ENCODE data around the gene IFI27L2. TPM values are rescaled to one million over a fixed set of nuclear protein-coding genes. Genes with fewer than 3 reads are reported as not detected.
A peak's percentile ranks its signal among the peaks of the same experiment; 100 is the strongest.

The IFI27L2 gene
- total RNA-seq, 1 donor from 2014 or later = 14.1 TPM

DNA sequence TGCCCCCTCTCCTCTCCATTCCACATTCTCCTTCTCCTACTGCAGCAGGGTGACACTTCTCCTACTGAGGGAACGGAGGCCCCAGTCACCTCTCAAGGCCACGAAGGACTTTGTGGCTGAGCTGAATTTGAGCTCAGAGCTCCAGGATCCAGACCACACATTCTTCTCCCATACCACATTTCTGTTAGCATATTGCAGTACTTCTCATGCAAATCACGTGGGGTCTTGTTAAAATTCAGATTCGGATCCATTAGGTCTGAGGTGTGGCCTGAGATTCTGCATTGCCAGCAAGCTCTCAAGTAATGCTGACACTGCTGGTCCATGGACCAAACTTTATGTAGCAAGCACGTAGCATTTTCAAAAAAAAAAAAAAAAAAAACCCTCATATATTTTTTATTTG, 9.6 kb upstream of the IFI27L2 start:
- H3K9me3 ChIP-seq (ENCODE audit: control insufficient read depth in 3 of 3, low read length in 3 of 3) = peaks cover 0 to 1% (median 0%) of the 10 kb centered on the region in 3 donors
- no peaks in the 10 kb centered on the region for H3K36me3 ChIP-seq (ENCODE audit: control insufficient read depth in 3 of 3, insufficient read depth in 3 of 3, low read length in 3 of 3)
- peaks cover 0 to 17% (median 12%) of the 10 kb centered on the region in 3 donors for H3K27me3 ChIP-seq (ENCODE audit: control insufficient read depth in 3 of 3, insufficient read depth in 3 of 3, low read length in 3 of 3)
- H3K4me1 ChIP-seq (ENCODE audit: control insufficient read depth in 3 of 3, insufficient read depth in 3 of 3, low read length in 3 of 3) = no peaks in the 10 kb centered on the region
- no peak overlapping the region for H3K27ac ChIP-seq (ENCODE audit: low read depth, low read length)
- H3K9ac ChIP-seq (ENCODE audit: low read depth in 1 of 3, low read length in 3 of 3) = no peak overlapping the region
- no peak overlapping the region for H3K4me3 ChIP-seq (ENCODE audit: low read length in 3 of 3)

DNA sequence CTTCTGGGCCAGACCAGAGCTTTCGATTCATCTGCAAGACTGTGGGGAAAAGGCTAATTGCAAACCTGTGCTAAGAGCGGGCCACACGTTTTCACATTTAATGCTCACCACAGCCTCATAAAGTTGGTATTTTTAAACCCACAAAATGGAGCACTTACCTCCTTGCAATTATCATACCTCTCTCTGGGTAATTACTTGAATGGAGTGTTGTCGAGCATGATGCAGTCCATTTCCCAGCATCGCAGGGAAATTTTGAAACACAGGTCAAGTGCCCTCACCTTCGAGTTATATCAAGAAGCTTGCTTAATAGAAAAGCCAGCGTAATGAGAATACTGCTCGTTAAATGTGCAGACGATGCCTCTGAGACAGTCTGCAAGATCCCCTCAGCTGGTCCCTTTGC, 8.8 kb upstream of the IFI27L2 start:
- H3K9me3 ChIP-seq (ENCODE audit: control insufficient read depth in 3 of 3, low read length in 3 of 3) = peaks cover 0 to 1% (median 0%) of the 10 kb centered on the region in 3 donors
- H3K4me3 ChIP-seq (ENCODE audit: low read length in 3 of 3) = no peak overlapping the region
- no peak overlapping the region for H3K9ac ChIP-seq (ENCODE audit: low read depth in 1 of 3, low read length in 3 of 3)
- H3K27me3 ChIP-seq (ENCODE audit: control insufficient read depth in 3 of 3, insufficient read depth in 3 of 3, low read length in 3 of 3) = peaks cover 0 to 17% (median 12%) of the 10 kb centered on the region in 3 donors
- no peaks in the 10 kb centered on the region for H3K36me3 ChIP-seq (ENCODE audit: control insufficient read depth in 3 of 3, insufficient read depth in 3 of 3, low read length in 3 of 3)
- H3K4me1 ChIP-seq (ENCODE audit: control insufficient read depth in 3 of 3, insufficient read depth in 3 of 3, low read length in 3 of 3) = no peaks in the 10 kb centered on the region
- no peak overlapping the region for H3K27ac ChIP-seq (ENCODE audit: low read depth, low read length)

DNA sequence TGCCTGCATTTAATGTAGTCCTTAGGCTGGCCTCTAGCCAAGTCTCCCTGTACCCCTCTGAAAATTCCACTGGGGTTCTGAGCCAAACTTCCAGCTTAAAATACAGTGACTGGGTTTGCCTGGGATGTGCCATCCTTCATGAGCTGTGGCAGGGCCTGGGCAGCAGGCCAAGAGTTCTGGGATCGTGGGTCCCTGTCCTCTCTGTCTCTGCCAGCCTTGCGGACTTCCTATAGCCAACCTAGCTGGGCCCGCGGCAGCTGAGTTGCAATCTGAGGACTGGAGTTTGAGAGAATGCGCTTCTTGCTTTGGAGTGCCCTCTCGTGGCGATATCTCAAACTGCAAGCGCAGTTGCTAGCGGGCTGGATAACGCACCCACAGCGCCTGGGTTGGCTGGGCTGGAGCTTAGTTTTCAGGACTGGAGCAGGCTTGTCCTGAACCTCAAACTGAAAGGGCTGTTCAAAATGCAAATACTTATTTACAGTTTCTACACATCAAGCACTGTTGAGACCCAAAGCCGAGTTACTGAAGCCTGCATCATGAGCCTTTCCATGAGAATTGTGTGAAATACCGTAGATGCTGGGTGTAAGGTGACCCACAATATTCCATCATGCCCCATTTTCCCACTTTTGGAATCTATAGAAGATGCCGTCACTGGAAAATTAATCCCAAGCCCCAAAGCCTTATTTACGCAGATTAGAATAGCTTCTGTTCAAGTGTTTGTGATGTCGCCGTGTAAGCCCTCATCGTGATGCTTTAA, 7.3 kb upstream of the IFI27L2 start:
- peaks cover 0 to 17% (median 12%) of the 10 kb centered on the region in 3 donors for H3K27me3 ChIP-seq (ENCODE audit: control insufficient read depth in 3 of 3, insufficient read depth in 3 of 3, low read length in 3 of 3)
- H3K9ac ChIP-seq (ENCODE audit: low read depth in 1 of 3, low read length in 3 of 3) = no peak overlapping the region
- no peak overlapping the region for H3K27ac ChIP-seq (ENCODE audit: low read depth, low read length)
- no peaks in the 10 kb centered on the region for H3K4me1 ChIP-seq (ENCODE audit: control insufficient read depth in 3 of 3, insufficient read depth in 3 of 3, low read length in 3 of 3)
- peak overlapping the region in 1 of 3 donors; percentile 32 for H3K4me3 ChIP-seq (ENCODE audit: low read length in 3 of 3)
- H3K36me3 ChIP-seq (ENCODE audit: control insufficient read depth in 3 of 3, insufficient read depth in 3 of 3, low read length in 3 of 3) = no peaks in the 10 kb centered on the region
- peaks cover 0 to 1% (median 0%) of the 10 kb centered on the region in 3 donors for H3K9me3 ChIP-seq (ENCODE audit: control insufficient read depth in 3 of 3, low read length in 3 of 3)

DNA sequence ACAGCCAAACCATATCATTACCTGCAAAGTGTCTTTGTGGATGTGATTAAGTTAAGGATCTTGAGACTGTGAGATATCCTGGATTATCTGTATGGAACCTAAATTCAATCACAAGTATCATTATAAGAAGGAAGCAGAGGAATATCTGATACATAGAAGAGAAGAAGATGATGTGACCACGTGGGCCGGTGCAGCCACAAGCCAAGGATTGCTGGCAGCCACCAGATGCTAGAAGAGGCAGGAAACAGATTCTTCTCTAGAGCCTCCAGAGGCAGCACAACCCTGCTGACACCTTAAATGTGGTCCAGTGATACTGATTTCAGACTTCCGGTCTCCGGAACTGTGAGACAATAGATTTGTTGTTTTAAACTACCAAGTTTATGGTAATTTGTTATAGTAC, 6.1 kb upstream of the IFI27L2 start:
- no peaks in the 10 kb centered on the region for H3K36me3 ChIP-seq (ENCODE audit: control insufficient read depth in 3 of 3, insufficient read depth in 3 of 3, low read length in 3 of 3)
- H3K27ac ChIP-seq (ENCODE audit: low read depth, low read length) = no peak overlapping the region
- no peak overlapping the region for H3K4me3 ChIP-seq (ENCODE audit: low read length in 3 of 3)
- H3K27me3 ChIP-seq (ENCODE audit: control insufficient read depth in 3 of 3, insufficient read depth in 3 of 3, low read length in 3 of 3) = peaks cover 0 to 17% (median 12%) of the 10 kb centered on the region in 3 donors
- no peaks in the 10 kb centered on the region for H3K4me1 ChIP-seq (ENCODE audit: control insufficient read depth in 3 of 3, insufficient read depth in 3 of 3, low read length in 3 of 3)
- peaks cover 0 to 1% (median 0%) of the 10 kb centered on the region in 3 donors for H3K9me3 ChIP-seq (ENCODE audit: control insufficient read depth in 3 of 3, low read length in 3 of 3)
- H3K9ac ChIP-seq (ENCODE audit: low read depth in 1 of 3, low read length in 3 of 3) = no peak overlapping the region

DNA sequence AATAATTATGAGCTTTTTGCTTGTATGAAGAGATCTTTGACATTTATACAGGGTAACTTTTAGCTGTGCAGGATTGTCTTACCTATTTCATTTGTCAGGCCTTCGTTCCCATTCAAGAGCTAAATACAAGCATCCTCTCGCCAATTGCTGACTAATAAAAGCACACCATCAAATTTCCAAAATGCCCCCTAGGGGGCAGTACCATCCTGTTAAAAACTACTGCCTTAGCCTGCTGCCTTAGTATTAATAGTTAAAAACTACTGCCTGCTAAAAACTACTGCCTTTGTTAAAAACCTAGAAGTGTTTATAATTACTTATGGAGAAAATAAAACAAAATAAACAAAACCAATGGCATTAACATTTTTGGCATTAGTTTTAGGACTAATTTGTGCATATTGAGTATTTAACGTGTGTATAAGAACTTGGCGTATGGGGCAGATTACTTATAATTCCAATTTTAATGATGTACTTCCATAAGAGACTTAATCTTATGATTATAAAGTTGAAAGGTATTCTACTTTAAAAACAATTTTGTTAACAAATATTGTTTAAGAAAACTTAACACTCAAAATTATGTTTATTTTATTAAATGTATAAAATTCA, 3.0 kb upstream of the IFI27L2 start:
- H3K27me3 ChIP-seq (ENCODE audit: control insufficient read depth in 3 of 3, insufficient read depth in 3 of 3, low read length in 3 of 3) = peaks cover 0 to 11% (median 0%) of the 10 kb centered on the region in 3 donors
- no peak overlapping the region for H3K27ac ChIP-seq (ENCODE audit: low read depth, low read length)
- no peak overlapping the region for H3K9ac ChIP-seq (ENCODE audit: low read depth in 1 of 3, low read length in 3 of 3)
- peaks cover 0 to 14% (median 8%) of the 10 kb centered on the region in 3 donors for H3K4me1 ChIP-seq (ENCODE audit: control insufficient read depth in 3 of 3, insufficient read depth in 3 of 3, low read length in 3 of 3)
- no peak overlapping the region for H3K4me3 ChIP-seq (ENCODE audit: low read length in 3 of 3)
- peaks cover 0 to 1% (median 0%) of the 10 kb centered on the region in 3 donors for H3K9me3 ChIP-seq (ENCODE audit: control insufficient read depth in 3 of 3, low read length in 3 of 3)
- H3K36me3 ChIP-seq (ENCODE audit: control insufficient read depth in 3 of 3, insufficient read depth in 3 of 3, low read length in 3 of 3) = no peaks in the 10 kb centered on the region

DNA sequence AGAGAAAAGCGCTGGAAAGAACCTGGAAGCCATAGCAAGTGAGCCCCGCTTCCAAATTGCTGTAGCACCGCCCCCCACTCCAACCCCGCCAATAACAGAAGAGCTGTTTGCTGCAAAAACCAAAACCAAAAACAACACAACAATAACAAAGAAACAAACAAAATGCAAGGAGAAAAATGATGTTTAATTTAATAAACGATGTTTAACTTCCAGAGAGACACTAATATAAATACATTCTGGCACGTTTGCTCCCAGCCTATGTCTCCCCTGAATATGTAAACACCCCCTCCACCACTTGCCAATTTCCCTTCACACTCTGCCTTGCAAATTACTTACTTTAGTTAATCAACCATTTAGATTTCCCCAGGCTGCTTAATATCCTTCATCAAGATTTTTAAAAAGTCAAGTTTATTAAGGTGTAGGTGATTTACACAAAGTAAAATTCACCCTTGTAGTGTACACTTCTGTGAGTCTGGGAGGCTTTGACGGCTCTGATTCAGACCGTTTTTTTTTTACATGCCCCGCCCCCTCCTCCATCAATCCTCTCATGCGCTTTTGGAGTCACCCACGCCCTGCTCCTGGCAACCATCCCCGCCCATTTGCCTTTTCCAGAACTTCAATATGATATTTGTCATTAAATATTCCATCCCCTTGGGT, 482 bp upstream of the IFI27L2 start:
- Histone ChIP-seq H3K4me3 (ENCODE audit: low read length in 3 of 3) (peak overlapping the region; percentile 62 to 85 (median 67)), H3K36me3 (ENCODE audit: control insufficient read depth in 3 of 3, insufficient read depth in 3 of 3, low read length in 3 of 3) (no peaks in the 10 kb centered on the region), H3K27ac (ENCODE audit: low read depth, low read length) (peak overlapping the region; percentile 70), H3K4me1 (ENCODE audit: control insufficient read depth in 3 of 3, insufficient read depth in 3 of 3, low read length in 3 of 3) (peaks cover 0 to 14% (median 8%) of the 10 kb centered on the region in 3 donors), H3K9ac (ENCODE audit: low read depth in 1 of 3, low read length in 3 of 3) (peak overlapping the region in 1 of 3 donors; percentile 70), H3K27me3 (ENCODE audit: control insufficient read depth in 3 of 3, insufficient read depth in 3 of 3, low read length in 3 of 3) (peaks cover 0 to 8% (median 0%) of the 10 kb centered on the region in 3 donors), H3K9me3 (ENCODE audit: control insufficient read depth in 3 of 3, low read length in 3 of 3) (no peaks in the 10 kb centered on the region)

DNA sequence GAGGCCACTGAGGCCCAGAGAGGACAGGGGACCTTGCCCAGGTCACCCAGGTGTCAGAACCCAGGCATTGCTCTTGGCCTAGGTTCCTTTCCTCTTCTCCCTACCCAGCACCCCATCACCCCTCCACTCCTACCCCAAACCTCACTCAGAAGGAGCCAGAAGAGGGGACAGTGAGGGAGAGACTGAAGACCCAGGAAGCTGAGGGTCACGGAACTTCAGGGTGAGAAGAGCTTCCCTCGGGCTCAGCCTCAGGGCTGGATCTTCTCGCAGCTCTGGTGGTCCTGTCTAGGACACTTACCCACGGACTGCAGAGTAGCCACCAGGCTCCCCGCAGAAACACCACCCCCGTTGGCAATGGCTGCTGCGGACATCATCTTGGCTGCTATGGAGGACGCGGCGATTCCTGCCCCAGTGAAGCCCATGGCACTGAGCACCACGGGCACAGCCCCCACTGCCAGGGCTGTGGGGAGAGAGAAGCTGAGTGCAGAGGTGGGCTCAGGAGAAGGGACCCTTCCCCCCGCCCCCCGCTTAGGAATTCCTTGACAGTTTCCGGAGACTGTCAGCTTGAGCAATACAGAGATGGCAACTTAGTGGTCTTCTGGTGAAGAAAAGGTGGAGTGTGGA, 1.1 kb downstream of the IFI27L2 start:
- no peaks in the 10 kb centered on the region for H3K36me3 ChIP-seq (ENCODE audit: control insufficient read depth in 3 of 3, insufficient read depth in 3 of 3, low read length in 3 of 3)
- H3K4me1 ChIP-seq (ENCODE audit: control insufficient read depth in 3 of 3, insufficient read depth in 3 of 3, low read length in 3 of 3) = peaks cover 0 to 14% (median 8%) of the 10 kb centered on the region in 3 donors
- H3K4me3 ChIP-seq (ENCODE audit: low read length in 3 of 3) = peak overlapping the region in 2 of 3 donors; percentile 67 to 74
- no peaks in the 10 kb centered on the region for H3K9me3 ChIP-seq (ENCODE audit: control insufficient read depth in 3 of 3, low read length in 3 of 3)
- peaks cover 0 to 8% (median 0%) of the 10 kb centered on the region in 3 donors for H3K27me3 ChIP-seq (ENCODE audit: control insufficient read depth in 3 of 3, insufficient read depth in 3 of 3, low read length in 3 of 3)
- H3K9ac ChIP-seq (ENCODE audit: low read depth in 1 of 3, low read length in 3 of 3) = no peak overlapping the region
- peak overlapping the region; percentile 70 for H3K27ac ChIP-seq (ENCODE audit: low read depth, low read length)

DNA sequence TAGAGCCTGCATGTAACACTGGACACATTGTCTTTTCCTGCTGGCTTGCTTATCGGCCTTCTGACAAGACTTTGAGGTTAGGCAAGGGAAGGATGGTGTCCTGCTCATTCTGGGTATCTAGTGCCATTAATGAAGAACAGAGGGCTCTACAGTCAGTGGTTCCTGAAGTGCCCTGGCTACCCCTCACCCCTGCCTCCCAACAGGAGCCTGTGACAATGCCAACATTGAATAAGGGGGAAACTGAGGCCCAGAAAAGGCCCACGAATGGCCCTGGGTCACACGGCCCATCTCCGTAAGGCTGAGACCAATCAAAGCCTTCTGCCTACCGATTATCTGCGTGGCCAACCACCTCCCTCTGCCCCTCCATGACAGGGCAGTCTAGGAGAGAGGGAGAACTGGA, 2.1 kb downstream of the IFI27L2 start:
- Histone ChIP-seq H3K27me3 (ENCODE audit: control insufficient read depth in 3 of 3, insufficient read depth in 3 of 3, low read length in 3 of 3) (peaks cover 0 to 8% (median 0%) of the 10 kb centered on the region in 3 donors), H3K36me3 (ENCODE audit: control insufficient read depth in 3 of 3, insufficient read depth in 3 of 3, low read length in 3 of 3) (no peaks in the 10 kb centered on the region), H3K9me3 (ENCODE audit: control insufficient read depth in 3 of 3, low read length in 3 of 3) (no peaks in the 10 kb centered on the region), H3K4me3 (ENCODE audit: low read length in 3 of 3) (no peak overlapping the region), H3K27ac (ENCODE audit: low read depth, low read length) (no peak overlapping the region), H3K4me1 (ENCODE audit: control insufficient read depth in 3 of 3, insufficient read depth in 3 of 3, low read length in 3 of 3) (peaks cover 0 to 14% (median 8%) of the 10 kb centered on the region in 3 donors), H3K9ac (ENCODE audit: low read depth in 1 of 3, low read length in 3 of 3) (no peak overlapping the region)

DNA sequence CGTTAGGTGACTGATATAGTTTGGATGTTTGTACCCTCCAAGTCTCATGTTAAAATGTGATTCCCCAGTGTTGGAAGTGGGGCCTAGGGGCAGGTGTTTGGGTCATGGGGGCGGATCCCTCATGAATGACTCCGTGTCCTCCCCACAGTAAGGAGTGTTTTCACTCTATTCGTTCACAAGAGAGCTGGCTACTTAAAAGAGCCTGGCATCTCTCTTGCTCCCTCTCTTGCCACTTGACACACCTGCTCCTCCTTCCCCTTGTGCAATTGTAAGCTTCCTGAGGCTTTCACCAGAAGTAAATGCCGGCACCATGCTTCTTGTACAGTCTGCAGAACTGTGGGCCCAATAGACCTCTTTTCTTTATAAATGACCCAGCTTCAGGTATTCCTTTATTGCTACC, 2.6 kb downstream of the IFI27L2 start:
- Histone ChIP-seq H3K4me1 (ENCODE audit: control insufficient read depth in 3 of 3, insufficient read depth in 3 of 3, low read length in 3 of 3) (peaks cover 0 to 14% (median 8%) of the 10 kb centered on the region in 3 donors), H3K27ac (ENCODE audit: low read depth, low read length) (no peak overlapping the region), H3K9me3 (ENCODE audit: control insufficient read depth in 3 of 3, low read length in 3 of 3) (no peaks in the 10 kb centered on the region), H3K36me3 (ENCODE audit: control insufficient read depth in 3 of 3, insufficient read depth in 3 of 3, low read length in 3 of 3) (no peaks in the 10 kb centered on the region), H3K9ac (ENCODE audit: low read depth in 1 of 3, low read length in 3 of 3) (no peak overlapping the region), H3K4me3 (ENCODE audit: low read length in 3 of 3) (no peak overlapping the region), H3K27me3 (ENCODE audit: control insufficient read depth in 3 of 3, insufficient read depth in 3 of 3, low read length in 3 of 3) (peaks cover 0 to 8% (median 0%) of the 10 kb centered on the region in 3 donors)
